H1 (cell line): Measurements from ENCODE around the gene TIGD2. TPM values are rescaled to one million over a fixed set of nuclear protein-coding genes. Genes with fewer than 3 reads are reported as not detected.

ENCODE experiments used
- CTCF ChIA-PET: fragments of 300-600 bp; sonication (Branson Sonifier 250); formaldehyde crosslinking; loops from one replicate; lab custom pipeline; 2021; ENCODE audit not compliant: partially characterized antibody; lab: Charles Lee
- POLR2A ChIA-PET: fragments of 300-600 bp; sonication (Branson Sonifier 250); formaldehyde crosslinking; loops from one replicate; lab custom pipeline; 2021; ENCODE audit warnings: inconsistent platforms; ENCODE audit not compliant: partially characterized antibody; lab: Charles Lee
- DNase-seq, 2 experiments: peaks; one replicate each; pipeline versions ENCODE4 v3.0.0 to v3.0.0-alpha.2; 2010 to 2022; ENCODE audit warnings: low spot score in 2 of 2, low read depth in 1 of 2, mixed read lengths in 1 of 2
- FAIRE-seq: peaks from 2 replicates; lab custom pipeline; 2011; peaks lifted over from hg19 to GRCh38; lab: Jason Lieb, UNC
- H2AFZ ChIP-seq: 2 replicates; pipeline ENCODE4 v1.8.1; 2012; ENCODE audit warnings: low read length, inconsistent platforms
- H2AK5ac ChIP-seq: 2 replicates; pipeline ENCODE4 v1.6.1; 2013; ENCODE audit warnings: low read depth, low read length
- H2BK120ac ChIP-seq: replicated peaks from 2 replicates; pipeline ENCODE3; 2013; ENCODE audit warnings: low read depth, low read length, inconsistent platforms
- H2BK12ac ChIP-seq: 2 replicates; pipeline ENCODE4 v1.6.1; 2013; ENCODE audit warnings: low read depth, low read length
- H2BK15ac ChIP-seq: 2 replicates; pipeline ENCODE4 v1.6.1; 2013; ENCODE audit warnings: low read length
- H2BK20ac ChIP-seq: 2 replicates; pipeline ENCODE4 v1.6.1; 2013; ENCODE audit warnings: low read length
- H2BK5ac ChIP-seq: 2 replicates; pipeline ENCODE4 v1.6.1; 2013; ENCODE audit warnings: low read depth, low read length
- H3K14ac ChIP-seq: 2 replicates; pipeline ENCODE4 v1.6.1; 2013; ENCODE audit warnings: inconsistent platforms; ENCODE audit not compliant: insufficient read length
- H3K18ac ChIP-seq: 2 replicates; pipeline ENCODE4 v1.6.1; 2013; ENCODE audit warnings: low read length; ENCODE audit errors: extremely low read depth
- H3K23ac ChIP-seq: 2 replicates; pipeline ENCODE4 v1.6.1; 2013; ENCODE audit warnings: inconsistent platforms; ENCODE audit not compliant: insufficient read length
- H3K23me2 ChIP-seq: 2 replicates; pipeline ENCODE4 v1.6.1; 2013; ENCODE audit warnings: low read depth, low read length
- H3K27ac ChIP-seq: 2 replicates; pipeline ENCODE4 v1.6.1; 2011; ENCODE audit warnings: low read depth, low read length, inconsistent platforms
- H3K27me3 ChIP-seq, 4 experiments: replicated peaks in 1 of 4; 1 replicate in 1 of 4; 2 replicates in 3 of 4; pipeline versions ENCODE4 v1.6.1 to v1.8.1; 2011 to 2013; ENCODE audit warnings: low read length in 3 of 4, mild to moderate bottlenecking in 3 of 4, inconsistent platforms in 2 of 4, mixed read lengths in 2 of 4, moderate library complexity in 1 of 4; ENCODE audit not compliant: control insufficient read depth in 3 of 4, insufficient read depth in 3 of 4; ENCODE audit errors: extremely low read depth in 1 of 4
- H3K36me3 ChIP-seq, 4 experiments: 2 replicates each; pipeline versions ENCODE4 v1.6.1 to v1.8.1; 2011 to 2013; ENCODE audit warnings: mild to moderate bottlenecking in 4 of 4, low read length in 3 of 4, moderate library complexity in 2 of 4, control low read depth in 1 of 4, inconsistent platforms in 1 of 4; ENCODE audit not compliant: insufficient read depth in 4 of 4, control insufficient read depth in 2 of 4
- H3K4ac ChIP-seq: replicated peaks from 2 replicates; pipeline ENCODE3; 2013; ENCODE audit warnings: low read length, low read depth, mixed read lengths, inconsistent platforms; ENCODE audit not compliant: insufficient read length
- H3K4me1 ChIP-seq, 4 experiments: replicated peaks in 1 of 4; 1 replicate in 1 of 4; 2 replicates in 3 of 4; pipeline versions ENCODE4 v1.6.1 to v1.8.1; 2011 to 2013; ENCODE audit warnings: low read length in 3 of 4, inconsistent platforms in 2 of 4, mixed read lengths in 1 of 4; ENCODE audit not compliant: insufficient read depth in 4 of 4, control insufficient read depth in 3 of 4
- H3K4me2 ChIP-seq, 2 experiments: 2 replicates each; pipeline versions ENCODE4 v1.6.1 to v1.8.1; 2011 to 2013; ENCODE audit warnings: low read depth in 2 of 2, low read length in 2 of 2, control low read depth in 1 of 2, inconsistent platforms in 1 of 2, mild to moderate bottlenecking in 1 of 2; ENCODE audit not compliant: insufficient read depth in 1 of 2
- H3K4me3 ChIP-seq, 4 experiments: fragments of 200-600, 300-600 bp in 1 of 4; sonication (generic), shearing (Covaris generic), sonication (Bioruptor Twin) in 1 of 4; 2 replicates each; pipeline versions ENCODE4 v1.5.1 to v1.8.1; 2011 to 2016; ENCODE audit warnings: low read length in 4 of 4, low read depth in 3 of 4, control low read depth in 2 of 4, inconsistent platforms in 2 of 4, mild to moderate bottlenecking in 2 of 4, mixed read lengths in 1 of 4, moderate library complexity in 1 of 4; ENCODE audit not compliant: insufficient read depth in 2 of 4; ENCODE audit errors: extremely low read depth in 1 of 4
- H3K56ac ChIP-seq: replicated peaks from 2 replicates; pipeline ENCODE3; 2013; ENCODE audit warnings: low read depth, mild to moderate bottlenecking, mixed read lengths, low read length, inconsistent platforms; ENCODE audit not compliant: insufficient read length
- H3K79me1 ChIP-seq: 2 replicates; pipeline ENCODE4 v1.6.1; 2013; ENCODE audit warnings: low read depth, low read length, control low read depth
- H3K79me2 ChIP-seq, 2 experiments: 2 replicates each; pipeline versions ENCODE4 v1.6.1 to v1.8.1; 2012 to 2013; ENCODE audit warnings: low read length in 2 of 2, mild to moderate bottlenecking in 2 of 2, inconsistent platforms in 1 of 2; ENCODE audit not compliant: insufficient read depth in 2 of 2, control insufficient read depth in 1 of 2
- H3K9ac ChIP-seq, 4 experiments: replicated peaks in 1 of 4; 1 replicate in 1 of 4; 2 replicates in 3 of 4; pipeline versions ENCODE4 v1.6.1 to v1.8.1; 2011 to 2013; ENCODE audit warnings: low read depth in 3 of 4, low read length in 3 of 4, control low read depth in 2 of 4, mild to moderate bottlenecking in 2 of 4, moderate library complexity in 2 of 4, inconsistent platforms in 1 of 4; ENCODE audit errors: extremely low read depth in 1 of 4
- H3K9me3 ChIP-seq, 2 experiments: 2 replicates each; pipeline versions ENCODE4 v1.6.1 to v1.8.1; 2012 to 2013; ENCODE audit warnings: mild to moderate bottlenecking in 2 of 2, moderate library complexity in 2 of 2, control low read depth in 1 of 2, inconsistent platforms in 1 of 2, low read depth in 1 of 2, low read length in 1 of 2, mixed read lengths in 1 of 2; ENCODE audit not compliant: insufficient read depth in 2 of 2
- H4K20me1 ChIP-seq, 2 experiments: replicated peaks in 1 of 2; 2 replicates each; pipeline versions ENCODE3 to v1.8.1; 2011 to 2013; ENCODE audit warnings: inconsistent platforms in 2 of 2, low read length in 2 of 2, mild to moderate bottlenecking in 1 of 2; ENCODE audit not compliant: insufficient read depth in 2 of 2, control insufficient read depth in 1 of 2
- H4K5ac ChIP-seq: 2 replicates; pipeline ENCODE4 v1.6.1; 2013; ENCODE audit warnings: low read length, low read depth, mixed read lengths, inconsistent platforms; ENCODE audit not compliant: insufficient read length
- H4K8ac ChIP-seq: 2 replicates; pipeline ENCODE4 v1.8.0; 2013; ENCODE audit warnings: mild to moderate bottlenecking, moderate library complexity, low read length, inconsistent platforms; ENCODE audit not compliant: insufficient read depth; ENCODE audit errors: extremely low read depth
- H4K91ac ChIP-seq: replicated peaks from 2 replicates; pipeline ENCODE3; 2013; ENCODE audit warnings: low read length, mixed read lengths, inconsistent platforms; ENCODE audit not compliant: insufficient read length
- BACH1 ChIP-seq: IDR thresholded peaks from 2 replicates; pipeline ENCODE4 v1.6.1; 2012; ENCODE audit warnings: low read length, improper control_type of control experiment
- BCL11A ChIP-seq, 2 experiments: IDR thresholded peaks; one replicate each; pipeline ENCODE4 v1.6.1; 2011; ENCODE audit warnings: low read depth in 2 of 2, low read length in 2 of 2, mild to moderate bottlenecking in 2 of 2
- CBX5 ChIP-seq: fragments of 300-800, 300-1000 bp; sonication (generic); IDR thresholded peaks from 2 replicates; pipeline ENCODE4 v1.7.1; 2016; ENCODE audit warnings: antibody characterized with exemption, low read length, low read depth
- EZH2 ChIP-seq: fragments of 200-600 bp; sonication (generic); IDR thresholded peaks from 2 replicates; pipeline ENCODE4 v1.7.1; 2012; ENCODE audit warnings: low read depth, mild to moderate bottlenecking, moderate library complexity, low read length, inconsistent platforms; ENCODE audit not compliant: severe bottlenecking
- GABPA ChIP-seq: IDR thresholded peaks from 2 replicates; pipeline ENCODE4 v1.6.1; 2011; ENCODE audit warnings: mild to moderate bottlenecking, low read length, moderate library complexity, borderline replicate concordance; ENCODE audit not compliant: insufficient read depth
- NRF1 ChIP-seq: IDR thresholded peaks from 2 replicates; pipeline ENCODE4 v1.6.1; 2011; ENCODE audit warnings: mild to moderate bottlenecking, low read depth, low read length, improper control_type of control experiment
- RBBP5 ChIP-seq: IDR thresholded peaks from 2 replicates; pipeline ENCODE4 v1.7.1; 2012; ENCODE audit warnings: low read depth, mild to moderate bottlenecking, inconsistent platforms, low read length, moderate library complexity, borderline replicate concordance
- RFX5 ChIP-seq: IDR thresholded peaks from 2 replicates; pipeline ENCODE4 v1.6.1; 2011; ENCODE audit warnings: low read depth, low read length, improper control_type of control experiment, borderline replicate concordance
- SP2 ChIP-seq: IDR thresholded peaks from 2 replicates; pipeline ENCODE4 v1.6.1; 2012; ENCODE audit warnings: mild to moderate bottlenecking, low read length, inconsistent platforms
- WGBS, 2 experiments: shearing (Covaris generic) in 1 of 2; methylation state at CpG; one replicate each; pipeline versions ENCODE4 v1.1.6 to v1.1.7; 2013 to 2015; ENCODE audit warnings: low lambda C conversion rate in 2 of 2, mixed read lengths in 2 of 2, inconsistent platforms in 1 of 2, low coverage in 1 of 2, missing lambda C conversion rate in 1 of 2; ENCODE audit not compliant: insufficient replicate concordance in 2 of 2, insufficient coverage in 1 of 2, insufficient read length in 1 of 2; ENCODE audit errors: extremely low coverage in 1 of 2, missing lambda C conversion rate in 1 of 2; 5-methylcytosine and 5-hydroxymethylcytosine counted together
- polyA plus RNA-seq, 7 experiments: library from polyadenylated mRNA; depleted of rRNA in 3 of 7; stranded (reverse) in 5 of 7; unstranded in 2 of 7; fragments of >200 nt in 5 of 7; fragments of 200-250 nt in 2 of 7; gene quantifications; 1 replicate in 5 of 7; 2 replicates in 1 of 7; 4 replicates in 1 of 7; pipeline versions ENCODE4 v1.2.1 to v1.2.3, GENCODE V29; 2011 to 2013; ENCODE audit warnings: missing spikeins in 2 of 7, mixed read lengths in 2 of 7
- total RNA-seq: library from RNA; stranded (reverse); fragmentation: NEBNext Ultra II Directional; extraction: Animal tissue kit (Norgen Biotek cat#: 25700); gene quantifications from 2 replicates; pipeline ENCODE4 v1.2.1, GENCODE V29; 2021
- TF ChIP-seq, protein P1 (sequence below): IDR thresholded peaks from 2 replicates; pipeline ENCODE4 v1.6.1; 2012; ENCODE audit warnings: low read length, inconsistent platforms

TIGD2 gene
- total and polyA plus RNA-seq, 2 of the 8 experiments (the other 6 are each of a cell fraction or from before 2014, with no cell fraction given): 2.4 to 5.7 TPM

- Histone ChIP-seq H2AFZ (no peak overlapping the region), H3K23ac (no peak overlapping the region)
- TF ChIP-seq EZH2 (no peak), BCL11A (IDR thresholded peaks at IDR 0.05; ENCODE audit: low read depth in 2 of 2, low read length in 2 of 2) (no peak), SP2 (no peak), RFX5 (no peak), CBX5 (no peak), GABPA (no peak), BACH1 (no peak), RBBP5 (no peak), NRF1 (no peak)
- TF ChIP-seq, protein P1, sequence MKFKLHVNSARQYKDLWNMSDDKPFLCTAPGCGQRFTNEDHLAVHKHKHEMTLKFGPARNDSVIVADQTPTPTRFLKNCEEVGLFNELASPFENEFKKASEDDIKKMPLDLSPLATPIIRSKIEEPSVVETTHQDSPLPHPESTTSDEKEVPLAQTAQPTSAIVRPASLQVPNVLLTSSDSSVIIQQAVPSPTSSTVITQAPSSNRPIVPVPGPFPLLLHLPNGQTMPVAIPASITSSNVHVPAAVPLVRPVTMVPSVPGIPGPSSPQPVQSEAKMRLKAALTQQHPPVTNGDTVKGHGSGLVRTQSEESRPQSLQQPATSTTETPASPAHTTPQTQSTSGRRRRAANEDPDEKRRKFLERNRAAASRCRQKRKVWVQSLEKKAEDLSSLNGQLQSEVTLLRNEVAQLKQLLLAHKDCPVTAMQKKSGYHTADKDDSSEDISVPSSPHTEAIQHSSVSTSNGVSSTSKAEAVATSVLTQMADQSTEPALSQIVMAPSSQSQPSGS: no peak
Observed at GRCh38 chr4:89101256-89102161, 9.8 kb upstream of the TIGD2 start.

More at GRCh38 chr4:89101256-89102161, 9.8 kb upstream of the TIGD2 start:
- H3K4ac ChIP-seq: no peak overlapping the region
- H4K91ac ChIP-seq: no peak overlapping the region
- H2BK15ac ChIP-seq: no peak overlapping the region
- H3K27ac ChIP-seq: no peak overlapping the region
- no peak overlapping the region for H3K14ac ChIP-seq
- no peak overlapping the region for H2BK120ac ChIP-seq
- no peaks in the 10 kb centered on the region for H3K27me3 ChIP-seq
- no peak overlapping the region for H3K4me3 ChIP-seq
- H3K18ac ChIP-seq: no peak overlapping the region
- H2BK12ac ChIP-seq: no peak overlapping the region
- no peak overlapping the region for H4K5ac ChIP-seq
- CTCF ChIA-PET: no interaction called here
- no peak overlapping the region for H3K4me2 ChIP-seq
- no peak overlapping the region for H2BK20ac ChIP-seq
- H3K23me2 ChIP-seq: no peaks in the 10 kb centered on the region
- 0 out of 4 replicates have a peak, but pooled peaks cover 0 to 3% of the 10 kb centered on the region in 2 experiments for H3K9me3 ChIP-seq
- FAIRE-seq (no peak), DNase-seq (no peak)
- H4K8ac ChIP-seq: no peak overlapping the region
- H2BK5ac ChIP-seq: no peak overlapping the region
- no peaks in the 10 kb centered on the region for H4K20me1 ChIP-seq
- POLR2A ChIA-PET: no interaction called here
- no peak overlapping the region for H2AK5ac ChIP-seq
- no peak overlapping the region for H3K56ac ChIP-seq
- H3K36me3 ChIP-seq: no peaks in the 10 kb centered on the region
- no peaks in the 10 kb centered on the region for H3K79me1 ChIP-seq
- H3K9ac ChIP-seq: no peak overlapping the region
- H3K4me1 ChIP-seq: no peaks in the 10 kb centered on the region
- no peaks in the 10 kb centered on the region for H3K79me2 ChIP-seq
- WGBS, 2 experiments: 87 to 100% methylated on average over 1 to 11 of the region's 11 CpGs
